K562 (cell line): ENCODE results near the gene NTRK1. TPM values are rescaled to one million over a fixed set of nuclear protein-coding genes. Genes with fewer than 3 reads are reported as not detected.
A peak's percentile ranks its signal among the peaks of the same experiment; 100 is the strongest.

ENCODE experiments used
- CBX2 ChIP-seq: fragments of 200-600 bp; sonication (generic); IDR thresholded peaks from one replicate; pipeline ENCODE4 v1.6.1; 2012; ENCODE audit warnings: mild to moderate bottlenecking, low read length, inconsistent platforms; ENCODE audit not compliant: insufficient read depth, poor library complexity, severe bottlenecking
- ESRRA ChIP-seq: fragments of 450-650 bp; IDR thresholded peaks from 2 replicates; pipeline ENCODE4 v1.6.1; 2014; ENCODE audit warnings: low read depth, mild to moderate bottlenecking, moderate library complexity, borderline replicate concordance
- HMGN3 ChIP-seq: IDR thresholded peaks from 2 replicates; pipeline ENCODE4 v1.6.1; 2011; ENCODE audit warnings: borderline replicate concordance, low read depth, mild to moderate bottlenecking, mixed read lengths, low read length; ENCODE audit not compliant: insufficient read length; ENCODE audit errors: extremely low read depth
- HNRNPUL1 ChIP-seq: fragments of 200-400 bp; formaldehyde crosslinking; IDR thresholded peaks from 2 replicates; pipeline ENCODE4 v1.6.1; 2017; ENCODE audit warnings: low read length
- NR2F6 ChIP-seq: fragments of 450-650 bp; formaldehyde crosslinking; IDR thresholded peaks from 2 replicates; pipeline ENCODE4 v1.4.0; 2020; ENCODE audit warnings: mild to moderate bottlenecking
- NR3C1 ChIP-seq: sonication (generic); formaldehyde crosslinking; IDR thresholded peaks from 2 replicates; pipeline ENCODE4 v1.8.1; 2022; ENCODE audit warnings: missing genetic modification reagents
- RB1 ChIP-seq: fragments of 450-650 bp; IDR thresholded peaks from 2 replicates; pipeline ENCODE4 v1.6.1; 2017; ENCODE audit warnings: low read depth, mild to moderate bottlenecking
- SIRT6 ChIP-seq: IDR thresholded peaks from one replicate; pipeline ENCODE4 v1.6.1; 2012; ENCODE audit warnings: low read depth, mild to moderate bottlenecking, control low read depth, inconsistent platforms, low read length, moderate library complexity
- SOX6 ChIP-seq: fragments of 450-650 bp; IDR thresholded peaks from 2 replicates; pipeline ENCODE4 v1.6.1; 2014; ENCODE audit warnings: mild to moderate bottlenecking
- SPI1 ChIP-seq: IDR thresholded peaks from 2 replicates; pipeline ENCODE4 v1.6.1; 2011; ENCODE audit warnings: low read depth, low read length, control low read depth, borderline replicate concordance
- SREBF2 ChIP-seq: sonication (generic); formaldehyde crosslinking; IDR thresholded peaks from 2 replicates; pipeline ENCODE4 v1.4.0; 2020; ENCODE audit warnings: mild to moderate bottlenecking, missing genetic modification reagents
- STAT5A ChIP-seq: IDR thresholded peaks from 2 replicates; pipeline ENCODE4 v1.6.1; 2012; ENCODE audit warnings: low read length, inconsistent platforms, borderline replicate concordance
- SUPT5H ChIP-seq: fragments of 450-650 bp; IDR thresholded peaks from 2 replicates; pipeline ENCODE4 v1.6.1; 2016
- U2AF2 ChIP-seq: fragments of 200-400 bp; formaldehyde crosslinking; optimal IDR thresholded peaks from 2 replicates; pipeline ENCODE3; 2017; ENCODE audit warnings: low read depth, mild to moderate bottlenecking, low read length
- ZC3H4 ChIP-seq: sonication (generic); formaldehyde crosslinking; IDR thresholded peaks from 2 replicates; pipeline ENCODE4 v1.9.0; 2021; ENCODE audit warnings: missing genetic modification reagents, borderline replicate concordance
- ZNF217 ChIP-seq: sonication (generic); formaldehyde crosslinking; IDR thresholded peaks from 2 replicates; pipeline ENCODE4 v1.8.0; 2022; ENCODE audit warnings: mild to moderate bottlenecking, missing genetic modification reagents
- ZNF316 ChIP-seq: fragments of 450-650 bp; IDR thresholded peaks from 2 replicates; pipeline ENCODE4 v1.6.1; 2016
- ZNF384 ChIP-seq: IDR thresholded peaks from 2 replicates; pipeline ENCODE4 v1.6.1; 2012; ENCODE audit warnings: low read depth, low read length, improper control_type of control experiment
- polyA plus RNA-seq, 8 experiments: library from polyadenylated mRNA; depleted of rRNA in 4 of 8; stranded (reverse) in 5 of 8; unstranded in 3 of 8; fragments of >200 nt; fragmentation: Nextera tagmentation in 2 of 8; fragmentation: Illumina TruSeq in 1 of 8; extraction: Ambion mirVana in 2 of 8; extraction: Trizol in 1 of 8; gene quantifications; 2 replicates each; pipeline versions ENCODE4 v1.2.1 to v1.2.3, GENCODE V29; 2011 to 2014; ENCODE audit warnings: inconsistent platforms in 1 of 8, missing spikeins in 1 of 8
- total RNA-seq, 7 experiments: library from RNA; depleted of rRNA in 6 of 7; stranded (reverse); fragments of >200 nt in 6 of 7; fragmentation: Illumina TruSeq in 2 of 7; extraction: Trizol in 2 of 7; gene quantifications; 2 replicates each; pipeline versions ENCODE4 v1.2.1 to v1.2.3, GENCODE V29; 2011 to 2021; ENCODE audit warnings: low replicate concordance in 1 of 7
- TF ChIP-seq, protein P1 (sequence below), 2 experiments: fragments of 450-650 bp; IDR thresholded peaks; 2 replicates each; pipeline ENCODE4 v1.6.1; 2018; ENCODE audit warnings: mild to moderate bottlenecking in 2 of 2, low read depth in 1 of 2; ENCODE audit not compliant: partially characterized antibody in 2 of 2
- TF ChIP-seq, protein P2 (sequence below): fragments of 250-450 bp; sonication (Bioruptor Pico); IDR thresholded peaks from 2 replicates; pipeline ENCODE4 v1.8.0; 2022; ENCODE audit warnings: moderate library complexity, mild to moderate bottlenecking, inconsistent platforms
- TF ChIP-seq, protein P3 (sequence below): fragments of 250-450 bp; sonication (Bioruptor Pico); IDR thresholded peaks from 2 replicates; pipeline ENCODE4 v1.5.0; 2021; ENCODE audit warnings: mild to moderate bottlenecking, borderline replicate concordance

NTRK1 gene
- total and polyA plus RNA-seq, 9 of the 15 experiments (the other 6 are each of a cell fraction or from before 2014, with no cell fraction given) = 0.46 to 30.0 (median 7.9) TPM

DNA sequence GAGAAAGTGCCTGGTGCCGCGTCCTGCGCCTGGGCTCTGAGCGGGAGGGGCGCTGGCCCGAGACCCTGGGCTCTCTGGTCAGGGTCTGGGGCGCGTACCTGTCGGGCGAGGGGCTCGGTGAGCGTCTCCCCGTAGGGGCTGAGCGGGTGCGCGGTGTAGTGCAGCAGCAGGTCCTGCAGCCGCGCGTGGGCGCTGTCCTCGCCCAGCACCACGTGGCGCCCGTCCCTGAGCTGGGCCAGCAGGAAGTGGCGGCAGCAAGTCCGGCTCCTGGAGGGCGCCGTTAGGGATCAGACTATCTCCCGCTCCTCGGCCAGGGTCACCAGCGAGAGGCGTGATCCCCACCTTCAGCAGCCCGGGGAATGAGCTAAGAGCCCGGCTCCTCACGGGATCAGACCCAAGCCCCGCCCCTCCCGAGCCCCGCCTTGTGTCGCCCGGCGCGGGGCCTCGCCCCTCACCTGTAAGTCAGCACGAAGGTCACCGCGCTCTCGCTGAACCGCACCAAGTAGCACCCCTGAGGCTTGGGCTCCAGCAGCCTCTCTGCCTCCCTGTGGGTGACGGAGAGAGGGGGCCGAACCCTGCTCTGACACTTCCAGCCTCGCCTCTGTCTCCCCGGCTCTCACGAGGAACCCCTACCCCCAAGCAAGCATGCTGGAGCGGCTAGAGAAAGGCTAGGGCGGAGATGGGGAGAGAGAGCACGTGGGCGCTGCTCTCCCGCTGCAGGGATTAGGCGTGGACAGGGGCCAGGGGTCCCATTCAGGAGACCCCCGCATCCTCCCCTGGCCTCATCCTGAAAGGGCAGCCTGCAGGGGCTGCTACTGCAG, 46.7 kb upstream of the NTRK1 start (continued):
- TF ChIP-seq, protein P1, sequence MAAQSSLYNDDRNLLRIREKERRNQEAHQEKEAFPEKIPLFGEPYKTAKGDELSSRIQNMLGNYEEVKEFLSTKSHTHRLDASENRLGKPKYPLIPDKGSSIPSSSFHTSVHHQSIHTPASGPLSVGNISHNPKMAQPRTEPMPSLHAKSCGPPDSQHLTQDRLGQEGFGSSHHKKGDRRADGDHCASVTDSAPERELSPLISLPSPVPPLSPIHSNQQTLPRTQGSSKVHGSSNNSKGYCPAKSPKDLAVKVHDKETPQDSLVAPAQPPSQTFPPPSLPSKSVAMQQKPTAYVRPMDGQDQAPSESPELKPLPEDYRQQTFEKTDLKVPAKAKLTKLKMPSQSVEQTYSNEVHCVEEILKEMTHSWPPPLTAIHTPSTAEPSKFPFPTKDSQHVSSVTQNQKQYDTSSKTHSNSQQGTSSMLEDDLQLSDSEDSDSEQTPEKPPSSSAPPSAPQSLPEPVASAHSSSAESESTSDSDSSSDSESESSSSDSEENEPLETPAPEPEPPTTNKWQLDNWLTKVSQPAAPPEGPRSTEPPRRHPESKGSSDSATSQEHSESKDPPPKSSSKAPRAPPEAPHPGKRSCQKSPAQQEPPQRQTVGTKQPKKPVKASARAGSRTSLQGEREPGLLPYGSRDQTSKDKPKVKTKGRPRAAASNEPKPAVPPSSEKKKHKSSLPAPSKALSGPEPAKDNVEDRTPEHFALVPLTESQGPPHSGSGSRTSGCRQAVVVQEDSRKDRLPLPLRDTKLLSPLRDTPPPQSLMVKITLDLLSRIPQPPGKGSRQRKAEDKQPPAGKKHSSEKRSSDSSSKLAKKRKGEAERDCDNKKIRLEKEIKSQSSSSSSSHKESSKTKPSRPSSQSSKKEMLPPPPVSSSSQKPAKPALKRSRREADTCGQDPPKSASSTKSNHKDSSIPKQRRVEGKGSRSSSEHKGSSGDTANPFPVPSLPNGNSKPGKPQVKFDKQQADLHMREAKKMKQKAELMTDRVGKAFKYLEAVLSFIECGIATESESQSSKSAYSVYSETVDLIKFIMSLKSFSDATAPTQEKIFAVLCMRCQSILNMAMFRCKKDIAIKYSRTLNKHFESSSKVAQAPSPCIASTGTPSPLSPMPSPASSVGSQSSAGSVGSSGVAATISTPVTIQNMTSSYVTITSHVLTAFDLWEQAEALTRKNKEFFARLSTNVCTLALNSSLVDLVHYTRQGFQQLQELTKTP (IDR thresholded peaks at IDR 0.05; ENCODE audit: low read depth in 1 of 2, partially characterized antibody in 2 of 2) = no peak
- TF ChIP-seq ZNF384 = no peak
- TF ChIP-seq RB1 = peak; percentile 83
- TF ChIP-seq STAT5A = no peak
- TF ChIP-seq, protein P2, sequence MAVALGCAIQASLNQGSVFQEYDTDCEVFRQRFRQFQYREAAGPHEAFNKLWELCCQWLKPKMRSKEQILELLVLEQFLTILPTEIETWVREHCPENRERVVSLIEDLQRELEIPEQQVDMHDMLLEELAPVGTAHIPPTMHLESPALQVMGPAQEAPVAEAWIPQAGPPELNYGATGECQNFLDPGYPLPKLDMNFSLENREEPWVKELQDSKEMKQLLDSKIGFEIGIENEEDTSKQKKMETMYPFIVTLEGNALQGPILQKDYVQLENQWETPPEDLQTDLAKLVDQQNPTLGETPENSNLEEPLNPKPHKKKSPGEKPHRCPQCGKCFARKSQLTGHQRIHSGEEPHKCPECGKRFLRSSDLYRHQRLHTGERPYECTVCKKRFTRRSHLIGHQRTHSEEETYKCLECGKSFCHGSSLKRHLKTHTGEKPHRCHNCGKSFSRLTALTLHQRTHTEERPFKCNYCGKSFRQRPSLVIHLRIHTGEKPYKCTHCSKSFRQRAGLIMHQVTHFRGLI = no peak
- no peak for TF ChIP-seq NR2F6
- no peak for TF ChIP-seq ZNF217 (CRISPR knock-in tag)
- peak; percentile 62 for TF ChIP-seq SUPT5H
- no peak for TF ChIP-seq ZC3H4 (CRISPR knock-in tag)
- TF ChIP-seq SPI1 = 0 out of 2 replicates have a peak, but pooled peaks have one; percentile 39
- TF ChIP-seq U2AF2 = no peak
- TF ChIP-seq ZNF316 = no peak
- peak; percentile 62 for TF ChIP-seq HMGN3
- TF ChIP-seq, protein P3, sequence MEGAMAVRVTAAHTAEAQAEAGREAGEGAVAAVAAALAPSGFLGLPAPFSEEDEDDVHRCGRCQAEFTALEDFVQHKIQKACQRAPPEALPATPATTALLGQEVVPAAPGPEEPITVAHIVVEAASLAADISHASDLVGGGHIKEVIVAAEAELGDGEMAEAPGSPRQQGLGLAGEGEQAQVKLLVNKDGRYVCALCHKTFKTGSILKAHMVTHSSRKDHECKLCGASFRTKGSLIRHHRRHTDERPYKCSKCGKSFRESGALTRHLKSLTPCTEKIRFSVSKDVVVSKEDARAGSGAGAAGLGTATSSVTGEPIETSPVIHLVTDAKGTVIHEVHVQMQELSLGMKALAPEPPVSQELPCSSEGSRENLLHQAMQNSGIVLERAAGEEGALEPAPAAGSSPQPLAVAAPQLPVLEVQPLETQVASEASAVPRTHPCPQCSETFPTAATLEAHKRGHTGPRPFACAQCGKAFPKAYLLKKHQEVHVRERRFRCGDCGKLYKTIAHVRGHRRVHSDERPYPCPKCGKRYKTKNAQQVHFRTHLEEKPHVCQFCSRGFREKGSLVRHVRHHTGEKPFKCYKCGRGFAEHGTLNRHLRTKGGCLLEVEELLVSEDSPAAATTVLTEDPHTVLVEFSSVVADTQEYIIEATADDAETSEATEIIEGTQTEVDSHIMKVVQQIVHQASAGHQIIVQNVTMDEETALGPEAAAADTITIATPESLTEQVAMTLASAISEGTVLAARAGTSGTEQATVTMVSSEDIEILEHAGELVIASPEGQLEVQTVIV = no peak
- no peak for TF ChIP-seq HNRNPUL1
- TF ChIP-seq ESRRA = peak; percentile 84
- no peak for TF ChIP-seq CBX2
- no peak for TF ChIP-seq NR3C1 (CRISPR knock-in tag)
- TF ChIP-seq SOX6 = peak; percentile 70
- TF ChIP-seq SIRT6 = no peak
- TF ChIP-seq SREBF2 (CRISPR knock-in tag) = no peak
